GM23338 (cell line): Measurements from ENCODE around the gene BDKRB1. TPM values are rescaled to one million over a fixed set of nuclear protein-coding genes. Genes with fewer than 3 reads are reported as not detected.

Source experiments
- ATAC-seq: fragments of 200-7000 bp; cut with Tn5 transposase; 3 replicates; pipeline ENCODE4 v1.9.1; 2020
- DNase-seq: peaks from one replicate; pipeline ENCODE4 v3.0.0-alpha.2; 2015; ENCODE audit warnings: low spot score
- H2AFZ ChIP-seq: fragments of 200-600 bp; sonication (generic); 2 replicates; pipeline ENCODE4 v1.8.0; 2016; ENCODE audit warnings: antibody characterized with exemption, mild to moderate bottlenecking, moderate library complexity
- H3F3A ChIP-seq: fragments of 200-600 bp; sonication (generic); replicated peaks from 2 replicates; pipeline ENCODE4 v1.8.0; 2017; ENCODE audit warnings: antibody characterized with exemption, mixed run types, low read depth
- H3K27ac ChIP-seq: fragments of 200-600 bp; sonication (generic); 2 replicates; pipeline ENCODE4 v1.6.1; 2016; ENCODE audit warnings: low read depth
- H3K27me3 ChIP-seq: fragments of 200-600 bp; sonication (generic); 2 replicates; pipeline ENCODE4 v1.8.0; 2016; ENCODE audit warnings: mild to moderate bottlenecking, mixed run types, moderate library complexity; ENCODE audit not compliant: insufficient read depth
- H3K36me3 ChIP-seq: fragments of 200-600 bp; sonication (generic); 2 replicates; pipeline ENCODE4 v1.8.0; 2016; ENCODE audit warnings: mild to moderate bottlenecking; ENCODE audit not compliant: insufficient read depth
- H3K4me1 ChIP-seq: fragments of 200-600 bp; sonication (generic); 2 replicates; pipeline ENCODE4 v1.8.0; 2016; ENCODE audit warnings: mild to moderate bottlenecking, moderate library complexity; ENCODE audit not compliant: insufficient read depth
- H3K4me2 ChIP-seq: fragments of 200-600 bp; sonication (generic); 2 replicates; pipeline ENCODE4 v1.7.1; 2017; ENCODE audit warnings: mixed run types
- H3K4me3 ChIP-seq: fragments of 200-600 bp; sonication (generic); 2 replicates; pipeline ENCODE4 v1.6.1; 2016; ENCODE audit warnings: mixed run types
- H3K79me2 ChIP-seq: fragments of 200-600 bp; sonication (generic); replicated peaks from 2 replicates; pipeline ENCODE4 v1.8.0; 2017; ENCODE audit warnings: mild to moderate bottlenecking; ENCODE audit not compliant: insufficient read depth
- H3K9me2 ChIP-seq: fragments of 200-600 bp; sonication (generic); 2 replicates; pipeline ENCODE4 v1.8.0; 2017; ENCODE audit not compliant: insufficient read depth
- H4K20me1 ChIP-seq: fragments of 200-600 bp; sonication (generic); replicated peaks from 2 replicates; pipeline ENCODE4 v1.8.0; 2017; ENCODE audit warnings: mild to moderate bottlenecking; ENCODE audit not compliant: insufficient read depth
- H3K27ac Mint-ChIP-seq: 2 replicates; pipeline ENCODE4 v1.8.0; 2020; ENCODE audit warnings: inconsistent platforms, mild to moderate bottlenecking, moderate library complexity, mixed read lengths
- H3K27me3 Mint-ChIP-seq: 3 replicates; pipeline ENCODE4 v1.8.0; 2022; ENCODE audit warnings: low read depth, mild to moderate bottlenecking, moderate library complexity, mixed read lengths, inconsistent platforms; ENCODE audit not compliant: insufficient read depth, poor library complexity
- H3K36me3 Mint-ChIP-seq: 3 replicates; pipeline ENCODE4 v1.8.0; 2021; ENCODE audit warnings: low read depth, mild to moderate bottlenecking, inconsistent platforms, moderate library complexity, mixed read lengths
- H3K4me1 Mint-ChIP-seq: 3 replicates; pipeline ENCODE4 v1.8.0; 2020; ENCODE audit warnings: mild to moderate bottlenecking, inconsistent platforms, mixed read lengths
- H3K4me3 Mint-ChIP-seq: 3 replicates; pipeline ENCODE4 v1.8.0; 2021; ENCODE audit warnings: moderate library complexity, mild to moderate bottlenecking, inconsistent platforms, mixed read lengths
- H3K9me3 Mint-ChIP-seq: 3 replicates; pipeline ENCODE4 v1.8.0; 2020; ENCODE audit warnings: moderate library complexity, mild to moderate bottlenecking, inconsistent platforms, mixed read lengths
- CREB1 ChIP-seq: fragments of 250-450 bp; sonication (Bioruptor Pico); IDR thresholded peaks from 2 replicates; pipeline ENCODE4 v1.5.0; 2020; ENCODE audit warnings: low read depth, mild to moderate bottlenecking, moderate library complexity
- EZH2 ChIP-seq: fragments of 200-600 bp; sonication (generic); IDR thresholded peaks from one replicate; pipeline ENCODE4 v1.8.0; 2017; ENCODE audit warnings: antibody characterized with exemption, mild to moderate bottlenecking, low read depth; ENCODE audit not compliant: unreplicated experiment
- EZH2phosphoT487 ChIP-seq: fragments of 200-600 bp; sonication (generic); IDR thresholded peaks from one replicate; pipeline ENCODE4 v1.8.1; 2018; ENCODE audit warnings: antibody characterized with exemption; ENCODE audit not compliant: unreplicated experiment
- JUNB ChIP-seq: IDR thresholded peaks from one replicate; pipeline ENCODE4 v1.6.1; 2016; ENCODE audit warnings: antibody characterized with exemption; ENCODE audit not compliant: unreplicated experiment
- NANOG ChIP-seq: IDR thresholded peaks from 2 replicates; pipeline ENCODE4 v1.6.1; 2016; ENCODE audit warnings: antibody characterized with exemption, borderline replicate concordance
- REST ChIP-seq: IDR thresholded peaks from one replicate; pipeline ENCODE4 v1.6.1; 2018; ENCODE audit warnings: antibody characterized with exemption; ENCODE audit not compliant: unreplicated experiment
- STAT1 ChIP-seq: IDR thresholded peaks from one replicate; pipeline ENCODE4 v1.6.1; 2016; ENCODE audit warnings: antibody characterized with exemption; ENCODE audit not compliant: unreplicated experiment
- ZNF114 ChIP-seq: fragments of 250-450 bp; sonication (Bioruptor Pico); IDR thresholded peaks from 2 replicates; pipeline ENCODE4 v1.5.0; 2020; ENCODE audit warnings: mild to moderate bottlenecking, moderate library complexity
- ZNF331 ChIP-seq: fragments of 250-450 bp; sonication (Bioruptor Pico); IDR thresholded peaks from 2 replicates; pipeline ENCODE4 v1.5.0; 2020; ENCODE audit warnings: low read depth, mild to moderate bottlenecking, moderate library complexity
- polyA plus RNA-seq: library from polyadenylated mRNA; unstranded; fragments of >200 nt; fragmentation: Nextera tagmentation; extraction: Ambion mirVana; gene quantifications from 2 replicates; pipeline ENCODE4 v1.2.1, GENCODE V29; 2016
- total RNA-seq: library from RNA; depleted of rRNA; stranded (reverse); fragments of >200 nt; shearing (Covaris generic); gene quantifications from 2 replicates; pipeline ENCODE4 v1.2.3, GENCODE V29; 2014
- TF ChIP-seq, protein P1 (sequence below), 2 experiments: fragments of 200-600 bp in 1 of 2; sonication (generic) in 1 of 2; conservative IDR thresholded peaks; 2 replicates each; pipeline versions ENCODE4 v1.5.1 to v1.6.1; 2016 to 2017; ENCODE audit warnings: antibody characterized with exemption in 2 of 2, low read depth in 2 of 2, mild to moderate bottlenecking in 2 of 2, moderate library complexity in 1 of 2
- TF ChIP-seq, protein P2 (sequence below): fragments of 250-450 bp; sonication (Bioruptor Pico); IDR thresholded peaks from 2 replicates; pipeline ENCODE4 v1.5.0; 2020; ENCODE audit warnings: mild to moderate bottlenecking, moderate library complexity

The BDKRB1 gene
- total and polyA plus RNA-seq, 2 experiments from 2014 or later, result not detected

- TF ChIP-seq, protein P1, sequence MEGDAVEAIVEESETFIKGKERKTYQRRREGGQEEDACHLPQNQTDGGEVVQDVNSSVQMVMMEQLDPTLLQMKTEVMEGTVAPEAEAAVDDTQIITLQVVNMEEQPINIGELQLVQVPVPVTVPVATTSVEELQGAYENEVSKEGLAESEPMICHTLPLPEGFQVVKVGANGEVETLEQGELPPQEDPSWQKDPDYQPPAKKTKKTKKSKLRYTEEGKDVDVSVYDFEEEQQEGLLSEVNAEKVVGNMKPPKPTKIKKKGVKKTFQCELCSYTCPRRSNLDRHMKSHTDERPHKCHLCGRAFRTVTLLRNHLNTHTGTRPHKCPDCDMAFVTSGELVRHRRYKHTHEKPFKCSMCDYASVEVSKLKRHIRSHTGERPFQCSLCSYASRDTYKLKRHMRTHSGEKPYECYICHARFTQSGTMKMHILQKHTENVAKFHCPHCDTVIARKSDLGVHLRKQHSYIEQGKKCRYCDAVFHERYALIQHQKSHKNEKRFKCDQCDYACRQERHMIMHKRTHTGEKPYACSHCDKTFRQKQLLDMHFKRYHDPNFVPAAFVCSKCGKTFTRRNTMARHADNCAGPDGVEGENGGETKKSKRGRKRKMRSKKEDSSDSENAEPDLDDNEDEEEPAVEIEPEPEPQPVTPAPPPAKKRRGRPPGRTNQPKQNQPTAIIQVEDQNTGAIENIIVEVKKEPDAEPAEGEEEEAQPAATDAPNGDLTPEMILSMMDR (conservative IDR thresholded peaks at IDR 0.05; ENCODE audit: low read depth in 2 of 2), result no peak
- no peak for TF ChIP-seq EZH2
Observed at GRCh38 chr14:96237641-96238040, 18.4 kb upstream of the BDKRB1 start (continued).

- Mint-ChIP-seq H3K4me3 (no peak overlapping the region), H3K27me3 (peaks cover 8% of the 10 kb centered on the region), H3K36me3 (no peaks in the 10 kb centered on the region; the same call in 2 of the 3 replicates), H3K4me1 (peaks cover 18% of the 10 kb centered on the region), H3K9me3 (peaks cover 23% of the 10 kb centered on the region), H3K27ac (no peak overlapping the region)
- Histone ChIP-seq H3K79me2 (no peaks in the 10 kb centered on the region), H2AFZ (no peak overlapping the region), H3F3A (no peaks in the 10 kb centered on the region), H3K9me2 (peaks cover 5% of the 10 kb centered on the region; the same call in 1 of the 2 replicates), H3K27ac (no peak overlapping the region), H3K4me3 (no peak overlapping the region), H3K4me2 (no peak overlapping the region), H4K20me1 (no peaks in the 10 kb centered on the region), H3K36me3 (no peaks in the 10 kb centered on the region), H3K27me3 (peaks cover 7% of the 10 kb centered on the region), H3K4me1 (peaks cover 12% of the 10 kb centered on the region; the same call in 1 of the 2 replicates)
- no peak for DNase-seq
- ATAC-seq, result no peak
- TF ChIP-seq, protein P1 (conservative IDR thresholded peaks at IDR 0.05; ENCODE audit: low read depth in 2 of 2), result no peak
- no peak for TF ChIP-seq NANOG
- TF ChIP-seq REST, result no peak
- TF ChIP-seq ZNF331, result no peak
- TF ChIP-seq, protein P2, sequence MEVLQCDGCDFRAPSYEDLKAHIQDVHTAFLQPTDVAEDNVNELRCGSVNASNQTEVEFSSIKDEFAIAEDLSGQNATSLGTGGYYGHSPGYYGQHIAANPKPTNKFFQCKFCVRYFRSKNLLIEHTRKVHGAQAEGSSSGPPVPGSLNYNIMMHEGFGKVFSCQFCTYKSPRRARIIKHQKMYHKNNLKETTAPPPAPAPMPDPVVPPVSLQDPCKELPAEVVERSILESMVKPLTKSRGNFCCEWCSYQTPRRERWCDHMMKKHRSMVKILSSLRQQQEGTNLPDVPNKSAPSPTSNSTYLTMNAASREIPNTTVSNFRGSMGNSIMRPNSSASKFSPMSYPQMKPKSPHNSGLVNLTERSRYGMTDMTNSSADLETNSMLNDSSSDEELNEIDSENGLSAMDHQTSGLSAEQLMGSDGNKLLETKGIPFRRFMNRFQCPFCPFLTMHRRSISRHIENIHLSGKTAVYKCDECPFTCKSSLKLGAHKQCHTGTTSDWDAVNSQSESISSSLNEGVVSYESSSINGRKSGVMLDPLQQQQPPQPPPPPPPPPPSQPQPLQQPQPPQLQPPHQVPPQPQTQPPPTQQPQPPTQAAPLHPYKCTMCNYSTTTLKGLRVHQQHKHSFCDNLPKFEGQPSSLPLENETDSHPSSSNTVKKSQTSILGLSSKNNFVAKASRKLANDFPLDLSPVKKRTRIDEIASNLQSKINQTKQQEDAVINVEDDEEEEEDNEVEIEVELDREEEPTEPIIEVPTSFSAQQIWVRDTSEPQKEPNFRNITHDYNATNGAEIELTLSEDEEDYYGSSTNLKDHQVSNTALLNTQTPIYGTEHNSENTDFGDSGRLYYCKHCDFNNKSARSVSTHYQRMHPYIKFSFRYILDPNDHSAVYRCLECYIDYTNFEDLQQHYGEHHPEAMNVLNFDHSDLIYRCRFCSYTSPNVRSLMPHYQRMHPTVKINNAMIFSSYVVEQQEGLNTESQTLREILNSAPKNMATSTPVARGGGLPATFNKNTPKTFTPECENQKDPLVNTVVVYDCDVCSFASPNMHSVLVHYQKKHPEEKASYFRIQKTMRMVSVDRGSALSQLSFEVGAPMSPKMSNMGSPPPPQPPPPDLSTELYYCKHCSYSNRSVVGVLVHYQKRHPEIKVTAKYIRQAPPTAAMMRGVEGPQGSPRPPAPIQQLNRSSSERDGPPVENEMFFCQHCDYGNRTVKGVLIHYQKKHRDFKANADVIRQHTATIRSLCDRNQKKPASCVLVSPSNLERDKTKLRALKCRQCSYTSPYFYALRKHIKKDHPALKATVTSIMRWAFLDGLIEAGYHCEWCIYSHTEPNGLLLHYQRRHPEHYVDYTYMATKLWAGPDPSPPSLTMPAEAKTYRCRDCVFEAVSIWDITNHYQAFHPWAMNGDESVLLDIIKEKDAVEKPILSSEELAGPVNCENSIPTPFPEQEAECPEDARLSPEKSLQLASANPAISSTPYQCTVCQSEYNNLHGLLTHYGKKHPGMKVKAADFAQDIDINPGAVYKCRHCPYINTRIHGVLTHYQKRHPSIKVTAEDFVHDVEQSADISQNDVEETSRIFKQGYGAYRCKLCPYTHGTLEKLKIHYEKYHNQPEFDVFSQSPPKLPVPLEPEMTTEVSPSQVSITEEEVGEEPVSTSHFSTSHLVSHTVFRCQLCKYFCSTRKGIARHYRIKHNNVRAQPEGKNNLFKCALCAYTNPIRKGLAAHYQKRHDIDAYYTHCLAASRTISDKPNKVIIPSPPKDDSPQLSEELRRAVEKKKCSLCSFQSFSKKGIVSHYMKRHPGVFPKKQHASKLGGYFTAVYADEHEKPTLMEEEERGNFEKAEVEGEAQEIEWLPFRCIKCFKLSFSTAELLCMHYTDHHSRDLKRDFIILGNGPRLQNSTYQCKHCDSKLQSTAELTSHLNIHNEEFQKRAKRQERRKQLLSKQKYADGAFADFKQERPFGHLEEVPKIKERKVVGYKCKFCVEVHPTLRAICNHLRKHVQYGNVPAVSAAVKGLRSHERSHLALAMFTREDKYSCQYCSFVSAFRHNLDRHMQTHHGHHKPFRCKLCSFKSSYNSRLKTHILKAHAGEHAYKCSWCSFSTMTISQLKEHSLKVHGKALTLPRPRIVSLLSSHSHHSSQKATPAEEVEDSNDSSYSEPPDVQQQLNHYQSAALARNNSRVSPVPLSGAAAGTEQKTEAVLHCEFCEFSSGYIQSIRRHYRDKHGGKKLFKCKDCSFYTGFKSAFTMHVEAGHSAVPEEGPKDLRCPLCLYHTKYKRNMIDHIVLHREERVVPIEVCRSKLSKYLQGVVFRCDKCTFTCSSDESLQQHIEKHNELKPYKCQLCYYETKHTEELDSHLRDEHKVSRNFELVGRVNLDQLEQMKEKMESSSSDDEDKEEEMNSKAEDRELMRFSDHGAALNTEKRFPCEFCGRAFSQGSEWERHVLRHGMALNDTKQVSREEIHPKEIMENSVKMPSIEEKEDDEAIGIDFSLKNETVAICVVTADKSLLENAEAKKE, result no peak
- no peak for TF ChIP-seq STAT1
- TF ChIP-seq EZH2phosphoT487, result no peak
- TF ChIP-seq ZNF114 (CRISPR knock-in tag), result no peak
- TF ChIP-seq JUNB, result no peak
- TF ChIP-seq CREB1 (CRISPR knock-in tag), result no peak
Observed at GRCh38 chr14:96238676-96239265, 17.2 kb upstream of the BDKRB1 start.
